ENCODE results near the gene SLC1A2.

The SLC1A2 gene

GRCh38 chr11:35338921-35339320 is 80.4 kb downstream of the SLC1A2 start:
- Histone ChIP-seq H3K4me1 (ENCODE audit: control insufficient read depth in 2 of 2, insufficient read depth in 1 of 2, low read depth in 1 of 2, low read length in 2 of 2) (no peaks in the 10 kb centered on the region), H3K79me1 (ENCODE audit: low read depth, low read length) (no peaks in the 10 kb centered on the region), H3K27ac (replicated peaks; ENCODE audit: low read length) (no peak overlapping the region), H2BK120ac (ENCODE audit: low read depth, low read length) (no peak overlapping the region), H3K9ac (ENCODE audit: low read depth, low read length, poor library complexity) (no peak overlapping the region), H3K36me3 (replicated peaks in 1 of 2; ENCODE audit: control insufficient read depth in 2 of 2, insufficient read depth in 2 of 2, low read length in 2 of 2) (no peaks in the 10 kb centered on the region), H3K27me3 (ENCODE audit: control insufficient read depth in 3 of 3, insufficient read depth in 3 of 3, low read depth in 1 of 3, low read length in 3 of 3) (no peaks in the 10 kb centered on the region), H2AFZ (ENCODE audit: low read length) (no peak overlapping the region), H2BK12ac (ENCODE audit: low read length) (no peak overlapping the region), H3K4me3 (ENCODE audit: low read length in 2 of 2) (no peak overlapping the region), H4K91ac (ENCODE audit: low read depth, low read length, poor library complexity) (no peak overlapping the region), H3K18ac (ENCODE audit: low read length) (no peak overlapping the region), H3K9me3 (replicated peaks in 1 of 2; ENCODE audit: control insufficient read depth in 2 of 2, insufficient read depth in 1 of 2, low read depth in 1 of 2, low read length in 2 of 2) (no peaks in the 10 kb centered on the region), H3K14ac (ENCODE audit: low read length) (no peak overlapping the region), H3K23ac (ENCODE audit: low read depth, low read length, poor library complexity) (no peak overlapping the region), H2BK5ac (ENCODE audit: low read length) (no peak overlapping the region), H3K4me2 (ENCODE audit: insufficient read depth, low read length, poor library complexity, severe bottlenecking) (no peak overlapping the region), H2AK5ac (ENCODE audit: low read depth, low read length) (no peak overlapping the region), H2BK15ac (ENCODE audit: low read length) (no peak overlapping the region), H4K8ac (ENCODE audit: low read depth, low read length) (no peak overlapping the region), H3K4ac (ENCODE audit: low read length) (no peak overlapping the region)
- no CpG with 5 or more reads among the region's 2 CpGs for WGBS, 2 donors (ENCODE audit: extremely low coverage in 2 of 2, insufficient read length in 2 of 2, insufficient replicate concordance in 1 of 2)
- DNase-seq (ENCODE audit: low spot score), result no peak

- Histone ChIP-seq H3K9ac (ENCODE audit: low read depth, low read length, poor library complexity) (no peak overlapping the region), H3K9me3 (replicated peaks in 1 of 2; ENCODE audit: control insufficient read depth in 2 of 2, insufficient read depth in 1 of 2, low read depth in 1 of 2, low read length in 2 of 2) (no peaks in the 10 kb centered on the region), H2BK12ac (ENCODE audit: low read length) (no peak overlapping the region), H3K14ac (ENCODE audit: low read length) (no peak overlapping the region), H3K4me3 (ENCODE audit: low read length in 2 of 2) (no peak overlapping the region), H4K91ac (ENCODE audit: low read depth, low read length, poor library complexity) (no peak overlapping the region), H2BK5ac (ENCODE audit: low read length) (no peak overlapping the region), H2AFZ (ENCODE audit: low read length) (no peak overlapping the region), H3K27me3 (ENCODE audit: control insufficient read depth in 3 of 3, insufficient read depth in 3 of 3, low read depth in 1 of 3, low read length in 3 of 3) (no peaks in the 10 kb centered on the region), H3K79me1 (ENCODE audit: low read depth, low read length) (no peaks in the 10 kb centered on the region), H3K4me1 (ENCODE audit: control insufficient read depth in 2 of 2, insufficient read depth in 1 of 2, low read depth in 1 of 2, low read length in 2 of 2) (no peaks in the 10 kb centered on the region), H3K4ac (ENCODE audit: low read length) (no peak overlapping the region), H2BK15ac (ENCODE audit: low read length) (no peak overlapping the region), H3K23ac (ENCODE audit: low read depth, low read length, poor library complexity) (no peak overlapping the region), H2BK120ac (ENCODE audit: low read depth, low read length) (no peak overlapping the region), H2AK5ac (ENCODE audit: low read depth, low read length) (no peak overlapping the region), H3K36me3 (replicated peaks in 1 of 2; ENCODE audit: control insufficient read depth in 2 of 2, insufficient read depth in 2 of 2, low read length in 2 of 2) (no peaks in the 10 kb centered on the region), H4K8ac (ENCODE audit: low read depth, low read length) (no peak overlapping the region), H3K4me2 (ENCODE audit: insufficient read depth, low read length, poor library complexity, severe bottlenecking) (no peak overlapping the region), H3K18ac (ENCODE audit: low read length) (no peak overlapping the region), H3K27ac (replicated peaks; ENCODE audit: low read length) (no peak overlapping the region)
- no peak for DNase-seq (ENCODE audit: low spot score)
- no CpG with 5 or more reads among the region's 2 CpGs for WGBS, 2 donors (ENCODE audit: extremely low coverage in 2 of 2, insufficient read length in 2 of 2, insufficient replicate concordance in 1 of 2)
These were observed 81.4 kb downstream of the SLC1A2 start for GRCh38 chr11:35337914-35338305.

- DNase-seq (ENCODE audit: low spot score), result no peak
- H3K23ac ChIP-seq (ENCODE audit: low read depth, low read length, poor library complexity), result no peak overlapping the region
- no peak overlapping the region for H4K8ac ChIP-seq (ENCODE audit: low read depth, low read length)
- no peak overlapping the region for H2AK5ac ChIP-seq (ENCODE audit: low read depth, low read length)
- H4K91ac ChIP-seq (ENCODE audit: low read depth, low read length, poor library complexity), result no peak overlapping the region
- no peaks in the 10 kb centered on the region for H3K4me1 ChIP-seq (ENCODE audit: control insufficient read depth in 2 of 2, insufficient read depth in 1 of 2, low read depth in 1 of 2, low read length in 2 of 2)
- no peak overlapping the region for H3K4ac ChIP-seq (ENCODE audit: low read length)
- H2BK12ac ChIP-seq (ENCODE audit: low read length), result no peak overlapping the region
- H2BK15ac ChIP-seq (ENCODE audit: low read length), result no peak overlapping the region
- no peak overlapping the region for H2BK120ac ChIP-seq (ENCODE audit: low read depth, low read length)
- no peaks in the 10 kb centered on the region for H3K79me1 ChIP-seq (ENCODE audit: low read depth, low read length)
- no peak overlapping the region for H3K4me2 ChIP-seq (ENCODE audit: insufficient read depth, low read length, poor library complexity, severe bottlenecking)
- no peaks in the 10 kb centered on the region for H3K36me3 ChIP-seq (replicated peaks in 1 of 2; ENCODE audit: control insufficient read depth in 2 of 2, insufficient read depth in 2 of 2, low read length in 2 of 2)
- no peak overlapping the region for H3K9ac ChIP-seq (ENCODE audit: low read depth, low read length, poor library complexity)
- H3K27me3 ChIP-seq (ENCODE audit: control insufficient read depth in 3 of 3, insufficient read depth in 3 of 3, low read depth in 1 of 3, low read length in 3 of 3), result no peaks in the 10 kb centered on the region
- H3K4me3 ChIP-seq (ENCODE audit: low read length in 2 of 2), result no peak overlapping the region
- no peaks in the 10 kb centered on the region for H3K9me3 ChIP-seq (replicated peaks in 1 of 2; ENCODE audit: control insufficient read depth in 2 of 2, insufficient read depth in 1 of 2, low read depth in 1 of 2, low read length in 2 of 2)
- H2AFZ ChIP-seq (ENCODE audit: low read length), result peak overlapping the region; percentile 37
- H3K18ac ChIP-seq (ENCODE audit: low read length), result no peak overlapping the region
- H2BK5ac ChIP-seq (ENCODE audit: low read length), result no peak overlapping the region
- H3K27ac ChIP-seq (replicated peaks; ENCODE audit: low read length), result no peak overlapping the region
- no CpG with 5 or more reads among the region's 3 CpGs for WGBS, 2 donors (ENCODE audit: extremely low coverage in 2 of 2, insufficient read length in 2 of 2, insufficient replicate concordance in 1 of 2)
- no peak overlapping the region for H3K14ac ChIP-seq (ENCODE audit: low read length)
These were observed 82.0 kb downstream of the SLC1A2 start for GRCh38 chr11:35337136-35337913.

- H2BK120ac ChIP-seq (ENCODE audit: low read depth, low read length), result no peak overlapping the region
- peaks cover 0 to 3% of the 10 kb centered on the region in 2 donors for H3K9me3 ChIP-seq (replicated peaks in 1 of 2; ENCODE audit: control insufficient read depth in 2 of 2, insufficient read depth in 1 of 2, low read depth in 1 of 2, low read length in 2 of 2)
- no peaks in the 10 kb centered on the region for H3K27me3 ChIP-seq (ENCODE audit: control insufficient read depth in 3 of 3, insufficient read depth in 3 of 3, low read depth in 1 of 3, low read length in 3 of 3)
- WGBS, 2 donors (ENCODE audit: extremely low coverage in 2 of 2, insufficient read length in 2 of 2, insufficient replicate concordance in 1 of 2), result no CpG with 5 or more reads among the region's 1 CpG
- H3K4me3 ChIP-seq (ENCODE audit: low read length in 2 of 2), result no peak overlapping the region
- no peaks in the 10 kb centered on the region for H3K4me1 ChIP-seq (ENCODE audit: control insufficient read depth in 2 of 2, insufficient read depth in 1 of 2, low read depth in 1 of 2, low read length in 2 of 2)
- H3K18ac ChIP-seq (ENCODE audit: low read length), result no peak overlapping the region
- H2AFZ ChIP-seq (ENCODE audit: low read length), result peak overlapping the region; percentile 37
- H3K14ac ChIP-seq (ENCODE audit: low read length), result no peak overlapping the region
- DNase-seq (ENCODE audit: low spot score), result no peak
- no peaks in the 10 kb centered on the region for H3K79me1 ChIP-seq (ENCODE audit: low read depth, low read length)
- H2BK12ac ChIP-seq (ENCODE audit: low read length), result no peak overlapping the region
- H2BK15ac ChIP-seq (ENCODE audit: low read length), result no peak overlapping the region
- no peak overlapping the region for H3K9ac ChIP-seq (ENCODE audit: low read depth, low read length, poor library complexity)
- no peak overlapping the region for H3K4ac ChIP-seq (ENCODE audit: low read length)
- H3K23ac ChIP-seq (ENCODE audit: low read depth, low read length, poor library complexity), result no peak overlapping the region
- no peak overlapping the region for H4K91ac ChIP-seq (ENCODE audit: low read depth, low read length, poor library complexity)
- H4K8ac ChIP-seq (ENCODE audit: low read depth, low read length), result no peak overlapping the region
- H2BK5ac ChIP-seq (ENCODE audit: low read length), result no peak overlapping the region
- H3K27ac ChIP-seq (replicated peaks; ENCODE audit: low read length), result no peak overlapping the region
- no peak overlapping the region for H2AK5ac ChIP-seq (ENCODE audit: low read depth, low read length)
- no peak overlapping the region for H3K4me2 ChIP-seq (ENCODE audit: insufficient read depth, low read length, poor library complexity, severe bottlenecking)
- no peaks in the 10 kb centered on the region for H3K36me3 ChIP-seq (replicated peaks in 1 of 2; ENCODE audit: control insufficient read depth in 2 of 2, insufficient read depth in 2 of 2, low read length in 2 of 2)
These were observed 82.6 kb downstream of the SLC1A2 start for GRCh38 chr11:35336726-35337125.
